Lung (tissue), 12 donors: ENCODE data around the gene ZSCAN22. TPM values are rescaled to one million over a fixed set of nuclear protein-coding genes. Genes with fewer than 3 reads are reported as not detected.

ENCODE experiments used
- ATAC-seq: fragments of 200-7000 bp; cut with Tn5 transposase; one replicate; pipeline ENCODE4 v1.9.1; 2020; ENCODE audit warnings: moderate number of reproducible peaks; ENCODE audit not compliant: insufficient read depth, low FRiP score
- DNase-seq, 3 donors: peaks; one replicate each; pipeline ENCODE4 v3.0.0-alpha.2; 2013 to 2017
- H3K27ac ChIP-seq, 2 donors: one replicate each; pipeline ENCODE4 v1.5.1; 2013; ENCODE audit warnings: mild to moderate bottlenecking in 2 of 2, moderate library complexity in 2 of 2, control low read depth in 1 of 2, inconsistent platforms in 1 of 2, low read depth in 1 of 2, low read length in 1 of 2
- H3K27me3 ChIP-seq, 3 donors: one replicate each; pipeline ENCODE4 v1.5.1; 2013; ENCODE audit warnings: low read length in 2 of 3; ENCODE audit not compliant: control insufficient read depth in 3 of 3, insufficient read depth in 3 of 3
- H3K36me3 ChIP-seq, 4 donors: one replicate each; pipeline ENCODE4 v1.5.1; 2013; ENCODE audit warnings: low read length in 4 of 4, mild to moderate bottlenecking in 1 of 4, moderate library complexity in 1 of 4; ENCODE audit not compliant: control insufficient read depth in 4 of 4, insufficient read depth in 4 of 4
- H3K4me1 ChIP-seq, 5 donors: one replicate each; pipeline ENCODE4 v1.5.1; 2013; ENCODE audit warnings: low read length in 5 of 5, mild to moderate bottlenecking in 2 of 5, moderate library complexity in 1 of 5; ENCODE audit not compliant: control insufficient read depth in 5 of 5, insufficient read depth in 5 of 5
- H3K4me3 ChIP-seq: one replicate; pipeline ENCODE4 v1.5.1; 2013; ENCODE audit warnings: mild to moderate bottlenecking, control low read depth, moderate library complexity
- H3K9ac ChIP-seq, 2 donors: one replicate each; pipeline ENCODE4 v1.5.1; 2013; ENCODE audit warnings: low read length in 2 of 2, control low read depth in 1 of 2; ENCODE audit not compliant: insufficient read depth in 1 of 2
- H3K9me3 ChIP-seq, 4 donors: one replicate each; pipeline ENCODE4 v1.5.1; 2013; ENCODE audit warnings: low read length in 3 of 4, mild to moderate bottlenecking in 1 of 4, moderate library complexity in 1 of 4; ENCODE audit not compliant: control insufficient read depth in 4 of 4, insufficient read depth in 3 of 4
- WGBS, 2 donors: extraction: QIAGEN DNeasy Blood & Tissue Kit; methylation state at CpG; one replicate each; pipeline ENCODE4 v1.1.7; 2013; 5-methylcytosine and 5-hydroxymethylcytosine counted together
- polyA plus RNA-seq, 2 donors: library from polyadenylated mRNA; stranded (reverse); fragments of 200-250 nt; gene quantifications; one replicate each; pipeline ENCODE4 v1.2.1, GENCODE V29; 2013
- total RNA-seq, 2 donors: library from RNA; depleted of rRNA in 1 of 2; stranded (reverse); fragments of >200 nt in 1 of 2; gene quantifications; one replicate each; pipeline ENCODE4 v1.2.1, GENCODE V29; 2014 to 2021
- TF ChIP-seq, protein P1 (sequence below): IDR thresholded peaks from 2 replicates; pipeline ENCODE4 v1.5.1; 2012; ENCODE audit warnings: mild to moderate bottlenecking; ENCODE audit errors: control extremely low read depth, extremely low read depth
- donor health status: control.
- donor health status: control.
- donor health status: Bipolar disorder and iron deficiency.
- donor health status: healthy.
- donor health status: DM: yes; HTN: yes; CAD: no.

The ZSCAN22 gene
- total and polyA plus RNA-seq, 4 donors: 0.93 to 3.7 (median 2.4) TPM

DNA sequence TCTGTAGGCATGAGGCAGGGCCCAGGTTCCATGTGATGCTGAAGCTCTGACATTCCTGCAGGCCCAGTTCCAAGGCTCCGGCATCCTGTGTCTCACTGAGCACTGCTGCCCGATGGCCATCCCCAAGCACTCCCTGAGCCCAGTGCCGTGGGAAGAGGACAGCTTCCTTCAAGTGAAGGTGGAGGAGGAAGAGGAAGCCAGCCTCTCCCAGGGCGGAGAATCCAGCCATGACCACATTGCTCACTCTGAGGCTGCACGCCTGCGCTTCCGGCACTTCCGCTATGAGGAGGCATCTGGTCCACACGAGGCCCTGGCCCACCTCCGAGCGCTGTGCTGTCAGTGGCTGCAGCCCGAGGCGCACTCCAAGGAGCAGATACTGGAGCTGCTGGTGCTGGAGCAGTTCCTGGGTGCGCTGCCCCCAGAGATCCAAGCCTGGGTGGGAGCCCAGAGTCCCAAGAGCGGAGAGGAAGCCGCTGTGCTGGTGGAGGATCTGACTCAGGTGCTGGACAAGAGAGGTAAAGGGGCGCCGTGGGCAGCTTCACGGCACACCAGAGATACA lies 8.0 kb downstream of the ZSCAN22 start:
- Histone ChIP-seq H3K9ac (no peak overlapping the region), H3K9me3 (peaks cover 0 to 10% (median 0%) of the 10 kb centered on the region in 4 donors), H3K36me3 (peaks cover 0 to 32% (median 19%) of the 10 kb centered on the region in 4 donors), H3K4me3 (no peak overlapping the region), H3K27me3 (no peaks in the 10 kb centered on the region), H3K4me1 (no peaks in the 10 kb centered on the region), H3K27ac (no peak overlapping the region)
- DNase-seq (no peak), ATAC-seq (no peak)
- TF ChIP-seq, protein P1, sequence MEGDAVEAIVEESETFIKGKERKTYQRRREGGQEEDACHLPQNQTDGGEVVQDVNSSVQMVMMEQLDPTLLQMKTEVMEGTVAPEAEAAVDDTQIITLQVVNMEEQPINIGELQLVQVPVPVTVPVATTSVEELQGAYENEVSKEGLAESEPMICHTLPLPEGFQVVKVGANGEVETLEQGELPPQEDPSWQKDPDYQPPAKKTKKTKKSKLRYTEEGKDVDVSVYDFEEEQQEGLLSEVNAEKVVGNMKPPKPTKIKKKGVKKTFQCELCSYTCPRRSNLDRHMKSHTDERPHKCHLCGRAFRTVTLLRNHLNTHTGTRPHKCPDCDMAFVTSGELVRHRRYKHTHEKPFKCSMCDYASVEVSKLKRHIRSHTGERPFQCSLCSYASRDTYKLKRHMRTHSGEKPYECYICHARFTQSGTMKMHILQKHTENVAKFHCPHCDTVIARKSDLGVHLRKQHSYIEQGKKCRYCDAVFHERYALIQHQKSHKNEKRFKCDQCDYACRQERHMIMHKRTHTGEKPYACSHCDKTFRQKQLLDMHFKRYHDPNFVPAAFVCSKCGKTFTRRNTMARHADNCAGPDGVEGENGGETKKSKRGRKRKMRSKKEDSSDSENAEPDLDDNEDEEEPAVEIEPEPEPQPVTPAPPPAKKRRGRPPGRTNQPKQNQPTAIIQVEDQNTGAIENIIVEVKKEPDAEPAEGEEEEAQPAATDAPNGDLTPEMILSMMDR: no peak
- 94 to 95% methylated on average over 19 of the region's 19 CpGs for whole genome bisulfite sequencing, 2 donors

DNA sequence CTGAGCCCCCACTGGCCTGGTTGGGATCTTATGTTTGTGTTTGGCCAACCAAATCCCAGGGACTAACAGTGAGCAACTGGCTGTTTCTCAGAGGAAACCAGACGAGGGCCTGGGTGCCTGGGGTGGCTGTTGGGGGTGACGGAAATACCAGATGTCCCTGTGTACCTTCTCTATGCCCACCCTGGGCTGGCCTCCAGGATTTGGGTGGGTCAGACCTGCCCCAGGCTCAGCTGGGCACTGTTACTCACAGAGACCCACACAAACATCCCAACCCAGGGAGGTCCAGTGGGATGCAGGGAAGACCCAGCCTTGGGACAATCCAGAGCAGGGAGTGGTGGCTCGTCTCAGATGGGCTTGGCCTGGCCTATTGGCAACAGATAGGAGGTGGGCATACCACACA lies 8.8 kb downstream of the ZSCAN22 start:
- Histone ChIP-seq H3K4me1 (peaks cover 0 to 1% (median 0%) of the 10 kb centered on the region in 5 donors), H3K36me3 (peaks cover 0 to 36% (median 21%) of the 10 kb centered on the region in 4 donors)
- WGBS, 2 donors: 86 to 92% methylated on average over 3 of the region's 3 CpGs

DNA sequence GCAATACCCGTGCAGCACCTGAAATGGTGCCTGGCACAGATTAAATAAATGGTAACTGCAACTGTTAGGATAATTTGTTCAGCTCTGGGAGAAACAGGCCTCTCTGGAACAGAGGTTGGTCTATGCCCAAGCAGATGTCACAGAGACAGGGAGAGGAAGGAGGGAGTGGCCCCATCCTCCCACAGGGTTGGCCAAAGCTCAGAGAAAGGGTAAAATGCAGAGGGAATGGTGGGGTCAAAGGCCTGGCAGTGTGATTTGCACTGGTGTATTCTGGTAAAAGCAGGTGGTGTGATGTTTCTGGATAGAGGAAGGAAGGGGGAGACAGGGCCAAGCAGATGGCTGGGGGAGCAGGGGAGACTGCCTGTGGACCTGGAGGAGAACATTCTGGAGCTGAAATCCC lies 9.4 kb downstream of the ZSCAN22 start:
- H3K9ac ChIP-seq: no peak overlapping the region
- H3K4me3 ChIP-seq: no peak overlapping the region

More for the DNA sequence above, 8.8 kb downstream of the ZSCAN22 start:
- DNase-seq (no peak), ATAC-seq (no peak)
- no peaks in the 10 kb centered on the region for H3K27me3 ChIP-seq
- TF ChIP-seq, protein P1: no peak
- peaks cover 0 to 10% (median 0%) of the 10 kb centered on the region in 4 donors for H3K9me3 ChIP-seq
- no peak overlapping the region for H3K27ac ChIP-seq
- H3K9ac ChIP-seq: no peak overlapping the region
- H3K4me3 ChIP-seq: no peak overlapping the region

More for the DNA sequence above, 9.4 kb downstream of the ZSCAN22 start:
- WGBS, 2 donors: 96 to 99% methylated on average over 1 of the region's 1 CpG
- ATAC-seq (no peak), DNase-seq (no peak)
- TF ChIP-seq, protein P1: no peak
- peaks cover 0 to 1% (median 0%) of the 10 kb centered on the region in 5 donors for H3K4me1 ChIP-seq
- H3K36me3 ChIP-seq: peaks cover 0 to 36% (median 22%) of the 10 kb centered on the region in 4 donors
- H3K27me3 ChIP-seq: no peaks in the 10 kb centered on the region
- H3K27ac ChIP-seq: no peak overlapping the region
- H3K9me3 ChIP-seq: peaks cover 0 to 10% (median 0%) of the 10 kb centered on the region in 4 donors
